ENCODE measurements around the gene ING2. TPM values are rescaled to one million over a fixed set of nuclear protein-coding genes. Genes with fewer than 3 reads are reported as not detected.

Gene ING2
- total and polyA plus RNA-seq, 2 of the 8 experiments (the other 6 are each of a cell fraction or from before 2014, with no cell fraction given): 5.1 to 16.1 TPM

DNA sequence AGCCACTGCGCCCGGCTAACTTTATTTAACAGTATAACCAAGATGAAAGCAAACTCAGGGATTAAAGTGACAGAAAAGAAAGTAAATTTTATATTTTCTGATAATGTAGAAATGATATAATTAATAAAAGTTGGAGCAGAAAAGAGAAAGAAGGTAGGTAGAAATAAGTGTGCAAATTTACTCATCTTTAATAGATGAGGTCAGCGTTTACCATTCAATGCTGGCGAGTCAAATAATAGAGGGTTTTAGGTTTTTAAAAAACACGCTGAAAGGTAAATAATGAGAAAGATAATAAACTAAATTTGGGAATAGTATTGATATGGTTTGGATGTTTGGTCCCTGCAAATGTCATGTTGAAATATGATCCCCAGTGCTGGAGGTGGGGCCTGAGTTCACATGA is 46.9 kb upstream of the ING2 start:
- Histone ChIP-seq H3K14ac (ENCODE audit: insufficient read length) (no peak overlapping the region), H2BK20ac (ENCODE audit: low read length) (no peak overlapping the region), H3K23ac (ENCODE audit: insufficient read length) (no peak overlapping the region), H4K5ac (ENCODE audit: insufficient read length, low read depth, low read length) (no peak overlapping the region), H3K4me1 (replicated peaks in 1 of 4; ENCODE audit: control insufficient read depth in 3 of 4, insufficient read depth in 4 of 4, low read length in 3 of 4) (no peaks in the 10 kb centered on the region), H3K23me2 (ENCODE audit: low read depth, low read length) (no peaks in the 10 kb centered on the region), H2AFZ (ENCODE audit: low read length) (no peak overlapping the region), H2BK120ac (replicated peaks; ENCODE audit: low read depth, low read length) (no peak overlapping the region), H4K8ac (ENCODE audit: extremely low read depth, insufficient read depth, low read length) (no peak overlapping the region), H3K4me3 (ENCODE audit: extremely low read depth in 1 of 4, insufficient read depth in 2 of 4, low read depth in 3 of 4, low read length in 4 of 4) (no peak overlapping the region), H3K27ac (ENCODE audit: low read depth, low read length) (no peak overlapping the region), H3K79me1 (ENCODE audit: low read depth, low read length) (no peaks in the 10 kb centered on the region), H4K91ac (replicated peaks; ENCODE audit: insufficient read length, low read length) (no peak overlapping the region), H2AK5ac (ENCODE audit: low read depth, low read length) (no peak overlapping the region), H3K9ac (replicated peaks in 1 of 4; ENCODE audit: extremely low read depth in 1 of 4, low read depth in 3 of 4, low read length in 3 of 4) (no peak overlapping the region), H4K20me1 (replicated peaks in 1 of 2; ENCODE audit: control insufficient read depth in 1 of 2, insufficient read depth in 2 of 2, low read length in 2 of 2) (no peaks in the 10 kb centered on the region), H3K18ac (ENCODE audit: extremely low read depth, low read length) (no peak overlapping the region), H2BK5ac (ENCODE audit: low read depth, low read length) (no peak overlapping the region), H2BK15ac (ENCODE audit: low read length) (no peak overlapping the region), H2BK12ac (ENCODE audit: low read depth, low read length) (no peak overlapping the region), H3K4me2 (ENCODE audit: insufficient read depth in 1 of 2, low read depth in 2 of 2, low read length in 2 of 2) (no peak overlapping the region), H3K4ac (replicated peaks; ENCODE audit: insufficient read length, low read depth, low read length) (no peak overlapping the region), H3K27me3 (replicated peaks in 1 of 4; ENCODE audit: control insufficient read depth in 3 of 4, extremely low read depth in 1 of 4, insufficient read depth in 3 of 4, low read length in 3 of 4) (no peaks in the 10 kb centered on the region), H3K56ac (replicated peaks; ENCODE audit: insufficient read length, low read depth, low read length) (no peak overlapping the region), H3K36me3 (ENCODE audit: control insufficient read depth in 2 of 4, insufficient read depth in 4 of 4, low read length in 3 of 4) (no peaks in the 10 kb centered on the region), H3K9me3 (ENCODE audit: insufficient read depth in 2 of 2, low read depth in 1 of 2, low read length in 1 of 2) (no peaks in the 10 kb centered on the region), H3K79me2 (ENCODE audit: control insufficient read depth in 1 of 2, insufficient read depth in 2 of 2, low read length in 2 of 2) (no peaks in the 10 kb centered on the region)
- no peak for FAIRE-seq
- ChIA-PET POLR2A (ENCODE audit: partially characterized antibody) (no interaction called here), CTCF (ENCODE audit: partially characterized antibody) (no interaction called here)
- DNase-seq (ENCODE audit: low read depth in 1 of 2, low spot score in 2 of 2): no peak
- 78% methylated on average over 5 of the region's 5 CpGs; no CpG with 5 or more reads in 1 of the 2 experiments for WGBS, 2 experiments (ENCODE audit: extremely low coverage in 1 of 2, insufficient coverage in 1 of 2, insufficient read length in 1 of 2, insufficient replicate concordance in 2 of 2, low coverage in 1 of 2, low lambda C conversion rate in 2 of 2, missing lambda C conversion rate in 1 of 2)
- no peak for TF ChIP-seq CTBP2 (IDR thresholded peaks at IDR 0.05; ENCODE audit: borderline replicate concordance, insufficient read depth, insufficient read length, low read length)

Data from H1 (cell line).